SK-N-SH treated with all-trans-retinoic acid at 6 μM for 48 hours (cell line): ENCODE data around the gene APOB.

ENCODE experiments used
- GLIS3 ChIP-seq: fragments of 250-450 bp; sonication (Bioruptor Pico); IDR thresholded peaks from 2 replicates; pipeline ENCODE4 v1.5.0; 2020; ENCODE audit warnings: mild to moderate bottlenecking, moderate library complexity
- PPARA ChIP-seq: fragments of 250-450 bp; sonication (Bioruptor Pico); IDR thresholded peaks from 2 replicates; pipeline ENCODE4 v1.5.0; 2020; ENCODE audit warnings: mild to moderate bottlenecking, borderline replicate concordance
- TCF4 ChIP-seq: fragments of 250-450 bp; sonication (Bioruptor Pico); IDR thresholded peaks from 2 replicates; pipeline ENCODE4 v1.8.0; 2021; ENCODE audit warnings: mild to moderate bottlenecking, moderate library complexity, borderline replicate concordance
- ZFP3 ChIP-seq: fragments of 250-450 bp; sonication (Bioruptor Pico); IDR thresholded peaks from 2 replicates; pipeline ENCODE4 v1.5.0; 2020; ENCODE audit warnings: mild to moderate bottlenecking, moderate library complexity
- ZNF8 ChIP-seq: fragments of 450-650 bp; formaldehyde crosslinking; IDR thresholded peaks from 2 replicates; pipeline ENCODE4 v1.5.0; 2020; ENCODE audit warnings: mild to moderate bottlenecking, moderate library complexity
- TF ChIP-seq, protein P1 (sequence below): fragments of 250-450 bp; sonication (Bioruptor Pico); IDR thresholded peaks from 2 replicates; pipeline ENCODE4 v1.5.1; 2020; ENCODE audit warnings: low read depth, mild to moderate bottlenecking, moderate library complexity

DNA sequence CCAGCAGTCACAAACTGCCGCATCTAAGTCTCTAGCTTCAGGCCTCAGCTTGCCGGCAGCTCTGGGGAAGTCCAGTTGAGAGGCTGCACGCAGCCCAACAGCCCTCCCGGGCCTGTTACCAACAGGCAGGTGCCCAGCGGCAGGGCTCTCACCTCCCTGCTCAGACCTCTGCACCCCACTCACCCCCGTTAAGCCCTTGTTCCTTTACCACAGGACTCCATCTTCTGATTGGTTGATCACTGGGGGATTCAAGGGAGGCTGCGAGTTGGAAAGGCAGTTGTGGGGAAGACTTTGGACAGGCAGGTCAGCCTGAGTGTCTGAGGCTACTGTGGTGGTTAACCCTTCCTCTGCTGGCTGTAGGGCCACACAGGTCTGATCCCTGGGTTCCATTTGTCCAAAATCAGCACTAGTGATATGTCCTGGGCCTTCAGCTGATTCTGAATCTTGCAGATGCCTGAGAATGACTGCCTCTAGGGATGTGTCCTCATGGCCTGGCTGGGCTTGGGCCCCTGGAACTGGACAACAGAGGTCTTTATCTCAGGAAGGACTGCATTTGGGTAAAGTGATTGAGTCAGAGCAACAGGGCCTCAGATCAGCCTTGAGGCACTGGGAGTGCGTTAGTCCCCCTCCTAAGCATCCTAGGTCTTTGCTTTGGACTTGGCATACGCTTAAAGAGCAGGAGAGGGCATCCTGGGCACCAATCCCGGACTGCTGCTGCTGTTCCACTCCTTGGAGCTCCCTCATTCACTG lies 88.4 kb downstream of the APOB start:
- TF ChIP-seq GLIS3 (CRISPR knock-in tag): no peak
- TF ChIP-seq, protein P1, sequence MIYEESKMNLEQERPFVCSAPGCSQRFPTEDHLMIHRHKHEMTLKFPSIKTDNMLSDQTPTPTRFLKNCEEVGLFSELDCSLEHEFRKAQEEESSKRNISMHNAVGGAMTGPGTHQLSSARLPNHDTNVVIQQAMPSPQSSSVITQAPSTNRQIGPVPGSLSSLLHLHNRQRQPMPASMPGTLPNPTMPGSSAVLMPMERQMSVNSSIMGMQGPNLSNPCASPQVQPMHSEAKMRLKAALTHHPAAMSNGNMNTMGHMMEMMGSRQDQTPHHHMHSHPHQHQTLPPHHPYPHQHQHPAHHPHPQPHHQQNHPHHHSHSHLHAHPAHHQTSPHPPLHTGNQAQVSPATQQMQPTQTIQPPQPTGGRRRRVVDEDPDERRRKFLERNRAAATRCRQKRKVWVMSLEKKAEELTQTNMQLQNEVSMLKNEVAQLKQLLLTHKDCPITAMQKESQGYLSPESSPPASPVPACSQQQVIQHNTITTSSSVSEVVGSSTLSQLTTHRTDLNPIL (CRISPR knock-in tag): no peak
- no peak for TF ChIP-seq ZFP3 (CRISPR knock-in tag)
- no peak for TF ChIP-seq ZNF8
- TF ChIP-seq PPARA (CRISPR knock-in tag): no peak
- TF ChIP-seq TCF4 (CRISPR knock-in tag): no peak
